H9 (cell line): ENCODE data around the gene CTH. TPM values are rescaled to one million over a fixed set of nuclear protein-coding genes. Genes with fewer than 3 reads are reported as not detected.

ENCODE experiments used
- DNase-seq: peaks from one replicate; pipeline ENCODE4 v3.0.0-alpha.2; 2017
- H2AFZ ChIP-seq: one replicate; pipeline ENCODE4 v1.6.1; 2013; ENCODE audit warnings: mild to moderate bottlenecking, low read length, control low read depth, moderate library complexity
- H2AK5ac ChIP-seq: 2 replicates; pipeline ENCODE4 v1.6.1; 2013; ENCODE audit warnings: low read length, control low read depth, mixed read lengths; ENCODE audit not compliant: insufficient read length
- H2BK120ac ChIP-seq: one replicate; pipeline ENCODE4 v1.6.1; 2013; ENCODE audit warnings: low read depth, mild to moderate bottlenecking, low read length, control low read depth, inconsistent platforms; ENCODE audit not compliant: poor library complexity, severe bottlenecking
- H2BK12ac ChIP-seq: 2 replicates; pipeline ENCODE4 v1.6.1; 2013; ENCODE audit warnings: low read length, control low read depth, mixed read lengths, low read depth; ENCODE audit not compliant: insufficient read length
- H2BK15ac ChIP-seq: 2 replicates; pipeline ENCODE4 v1.6.1; 2013; ENCODE audit warnings: low read depth, low read length, control low read depth
- H2BK20ac ChIP-seq: one replicate; pipeline ENCODE4 v1.6.1; 2013; ENCODE audit warnings: low read depth, mild to moderate bottlenecking, low read length, control low read depth, inconsistent platforms; ENCODE audit not compliant: poor library complexity, severe bottlenecking
- H2BK5ac ChIP-seq: 2 replicates; pipeline ENCODE4 v1.6.1; 2013; ENCODE audit warnings: low read length, control low read depth, mixed read lengths; ENCODE audit not compliant: insufficient read length
- H3K14ac ChIP-seq: 2 replicates; pipeline ENCODE4 v1.6.1; 2013; ENCODE audit warnings: low read length, control low read depth; ENCODE audit not compliant: insufficient read depth
- H3K18ac ChIP-seq: 2 replicates; pipeline ENCODE4 v1.6.1; 2013; ENCODE audit warnings: low read depth, mild to moderate bottlenecking, mixed read lengths, low read length, control low read depth; ENCODE audit not compliant: insufficient read length
- H3K23ac ChIP-seq: 2 replicates; pipeline ENCODE4 v1.6.1; 2013; ENCODE audit warnings: low read length, control low read depth, mixed read lengths, low read depth; ENCODE audit not compliant: insufficient read length
- H3K23me2 ChIP-seq: 2 replicates; pipeline ENCODE4 v1.6.1; 2013; ENCODE audit warnings: low read depth, mild to moderate bottlenecking, mixed read lengths, low read length, control low read depth; ENCODE audit not compliant: insufficient read length, poor library complexity, severe bottlenecking
- H3K27ac ChIP-seq: 2 replicates; pipeline ENCODE4 v1.5.1; 2013; ENCODE audit warnings: low read length, control low read depth, mixed read lengths, low read depth; ENCODE audit not compliant: insufficient read length
- H3K27me3 ChIP-seq: 2 replicates; pipeline ENCODE4 v1.6.1; 2013; ENCODE audit warnings: low read length, control low read depth, inconsistent platforms; ENCODE audit not compliant: insufficient read depth
- H3K4ac ChIP-seq: 2 replicates; pipeline ENCODE4 v1.6.1; 2013; ENCODE audit warnings: low read depth, mild to moderate bottlenecking, control low read depth, inconsistent platforms, low read length, moderate library complexity
- H3K4me1 ChIP-seq: 2 replicates; pipeline ENCODE4 v1.6.1; 2013; ENCODE audit warnings: low read length, control low read depth, inconsistent platforms; ENCODE audit not compliant: insufficient read depth
- H3K4me2 ChIP-seq: 2 replicates; pipeline ENCODE4 v1.6.1; 2013; ENCODE audit warnings: low read length, control low read depth, mixed read lengths; ENCODE audit not compliant: insufficient read length, insufficient read depth
- H3K56ac ChIP-seq: 2 replicates; pipeline ENCODE4 v1.6.1; 2013; ENCODE audit warnings: low read depth, mild to moderate bottlenecking, mixed read lengths, low read length, control low read depth; ENCODE audit not compliant: insufficient read length
- H3K79me1 ChIP-seq: 2 replicates; pipeline ENCODE4 v1.6.1; 2013; ENCODE audit warnings: low read depth, mild to moderate bottlenecking, moderate library complexity, low read length, control low read depth, inconsistent platforms; ENCODE audit not compliant: insufficient read depth, poor library complexity, severe bottlenecking
- H3K79me2 ChIP-seq: 2 replicates; pipeline ENCODE4 v1.6.1; 2013; ENCODE audit warnings: low read length, control low read depth, inconsistent platforms; ENCODE audit not compliant: insufficient read depth
- H3K9ac ChIP-seq: 2 replicates; pipeline ENCODE4 v1.6.1; 2013; ENCODE audit warnings: low read length, control low read depth, mixed read lengths; ENCODE audit not compliant: insufficient read length; ENCODE audit errors: extremely low read depth
- H3K9me3 ChIP-seq: one replicate; pipeline ENCODE4 v1.6.1; 2013; ENCODE audit warnings: low read depth, low read length, inconsistent platforms; ENCODE audit not compliant: control insufficient read depth
- H3T11ph ChIP-seq: one replicate; pipeline ENCODE4 v1.6.1; 2013; ENCODE audit warnings: mild to moderate bottlenecking, low read length, control low read depth, inconsistent platforms
- H4K20me1 ChIP-seq: one replicate; pipeline ENCODE4 v1.6.1; 2013; ENCODE audit not compliant: control insufficient read depth, insufficient read length, insufficient read depth
- H4K5ac ChIP-seq: 2 replicates; pipeline ENCODE4 v1.6.1; 2013; ENCODE audit warnings: low read depth, mild to moderate bottlenecking, mixed read lengths, low read length, control low read depth; ENCODE audit not compliant: insufficient read length
- H4K8ac ChIP-seq: replicated peaks from 2 replicates; pipeline ENCODE4 v1.6.1; 2013; ENCODE audit warnings: low read length, control low read depth, mixed read lengths, low read depth; ENCODE audit not compliant: insufficient read length
- H4K91ac ChIP-seq: 2 replicates; pipeline ENCODE4 v1.6.1; 2013; ENCODE audit warnings: low read depth, mild to moderate bottlenecking, moderate library complexity, mixed read lengths, low read length, control low read depth; ENCODE audit not compliant: insufficient read length
- H3K27ac Mint-ChIP-seq, 3 experiments: 2 replicates in 2 of 3; 3 replicates in 1 of 3; pipeline ENCODE4 v1.8.0; 2020 to 2021; ENCODE audit warnings: mixed read lengths in 3 of 3, mild to moderate bottlenecking in 1 of 3, moderate library complexity in 1 of 3
- H3K27me3 Mint-ChIP-seq: 2 replicates; pipeline ENCODE4 v1.8.0; 2021; ENCODE audit warnings: low read depth, mild to moderate bottlenecking, moderate library complexity, mixed read lengths
- H3K36me3 Mint-ChIP-seq, 3 experiments: 2 replicates in 2 of 3; 3 replicates in 1 of 3; pipeline ENCODE4 v1.8.0; 2020 to 2021; ENCODE audit warnings: low read depth in 3 of 3, mixed read lengths in 3 of 3; ENCODE audit not compliant: insufficient read depth in 1 of 3
- H3K4me1 Mint-ChIP-seq, 2 experiments: 2 replicates each; pipeline ENCODE4 v1.8.0; 2020; ENCODE audit warnings: mixed read lengths in 2 of 2
- H3K4me3 Mint-ChIP-seq, 2 experiments: 2 replicates in 1 of 2; 3 replicates in 1 of 2; pipeline ENCODE4 v1.8.0; 2020 to 2021; ENCODE audit warnings: mild to moderate bottlenecking in 2 of 2, mixed read lengths in 2 of 2, moderate library complexity in 1 of 2
- H3K9me3 Mint-ChIP-seq, 2 experiments: 2 replicates in 1 of 2; 3 replicates in 1 of 2; pipeline ENCODE4 v1.8.0; 2020; ENCODE audit warnings: mild to moderate bottlenecking in 2 of 2, mixed read lengths in 2 of 2, moderate library complexity in 1 of 2
- CTCF ChIP-seq: fragments of 200-600 bp; sonication (generic); conservative IDR thresholded peaks from 3 replicates; pipeline ENCODE4 v1.8.0; 2021; ENCODE audit warnings: antibody characterized with exemption, mild to moderate bottlenecking
- WGBS: extraction: QIAGEN DNeasy Blood & Tissue Kit; methylation state at CpG from one replicate; pipeline ENCODE4 v1.1.7; 2013; ENCODE audit warnings: missing lambda C conversion rate, low lambda C conversion rate, mixed read lengths; ENCODE audit not compliant: insufficient read length; ENCODE audit errors: extremely low coverage; 5-methylcytosine and 5-hydroxymethylcytosine counted together
- total RNA-seq: library from RNA; stranded (reverse); gene quantifications from 2 replicates; pipeline ENCODE4 v1.2.1, GENCODE V29; 2021

CTH gene
- total RNA-seq, 1 experiment from 2014 or later, result 15.5 TPM

GRCh38 chr1:70400335-70400734 lies 10.7 kb upstream of the CTH start:
- Mint-ChIP-seq H3K27me3 (no peaks in the 10 kb centered on the region; the same call in 1 of the 2 replicates), H3K4me1 (peaks cover 5 to 15% of the 10 kb centered on the region in 2 experiments), H3K9me3 (no peaks in the 10 kb centered on the region), H3K36me3 (no peaks in the 10 kb centered on the region; a peak in 1 of 7 replicates), H3K27ac (no peak overlapping the region), H3K4me3 (no peak overlapping the region)
- no peaks in the 10 kb centered on the region for H3K9me3 ChIP-seq
- no peak overlapping the region for H4K8ac ChIP-seq
- no peak for TF ChIP-seq CTCF
- H4K20me1 ChIP-seq, result no peaks in the 10 kb centered on the region
- no peaks in the 10 kb centered on the region for H3K79me1 ChIP-seq
- H3K27ac ChIP-seq, result no peak overlapping the region
- no peak overlapping the region for H3K14ac ChIP-seq
- no peak overlapping the region for H2BK120ac ChIP-seq
- no peak overlapping the region for H3K4ac ChIP-seq
- H2AFZ ChIP-seq, result no peak overlapping the region
- H2BK20ac ChIP-seq, result no peak overlapping the region
- H3K4me1 ChIP-seq, result no peaks in the 10 kb centered on the region
- no peaks in the 10 kb centered on the region for H3K23me2 ChIP-seq
- no peak overlapping the region for H3K4me2 ChIP-seq
- no peak overlapping the region for H3K18ac ChIP-seq
- H3K9ac ChIP-seq, result no peak overlapping the region
- WGBS, result no CpG with 5 or more reads among the region's 1 CpG
- H4K91ac ChIP-seq, result no peak overlapping the region
- H2AK5ac ChIP-seq, result no peak overlapping the region
- no peak overlapping the region for H3T11ph ChIP-seq
- H3K56ac ChIP-seq, result no peak overlapping the region
- no peak overlapping the region for H4K5ac ChIP-seq
- no peak overlapping the region for H2BK12ac ChIP-seq
- no peak overlapping the region for H2BK5ac ChIP-seq
- no peaks in the 10 kb centered on the region for H3K27me3 ChIP-seq
- no peaks in the 10 kb centered on the region for H3K79me2 ChIP-seq
- H2BK15ac ChIP-seq, result no peak overlapping the region
- no peak for DNase-seq
- no peak overlapping the region for H3K23ac ChIP-seq
